HG02798 (cell line): ENCODE data around the gene CCND2.

ENCODE experiments used
- ATAC-seq: cut with Tn5 transposase; IDR thresholded peaks from one replicate; pipeline ENCODE4 v1.9.1; 2021; ENCODE audit warnings: mild to moderate bottlenecking; ENCODE audit not compliant: unreplicated experiment, poor library complexity

CCND2 gene

DNA sequence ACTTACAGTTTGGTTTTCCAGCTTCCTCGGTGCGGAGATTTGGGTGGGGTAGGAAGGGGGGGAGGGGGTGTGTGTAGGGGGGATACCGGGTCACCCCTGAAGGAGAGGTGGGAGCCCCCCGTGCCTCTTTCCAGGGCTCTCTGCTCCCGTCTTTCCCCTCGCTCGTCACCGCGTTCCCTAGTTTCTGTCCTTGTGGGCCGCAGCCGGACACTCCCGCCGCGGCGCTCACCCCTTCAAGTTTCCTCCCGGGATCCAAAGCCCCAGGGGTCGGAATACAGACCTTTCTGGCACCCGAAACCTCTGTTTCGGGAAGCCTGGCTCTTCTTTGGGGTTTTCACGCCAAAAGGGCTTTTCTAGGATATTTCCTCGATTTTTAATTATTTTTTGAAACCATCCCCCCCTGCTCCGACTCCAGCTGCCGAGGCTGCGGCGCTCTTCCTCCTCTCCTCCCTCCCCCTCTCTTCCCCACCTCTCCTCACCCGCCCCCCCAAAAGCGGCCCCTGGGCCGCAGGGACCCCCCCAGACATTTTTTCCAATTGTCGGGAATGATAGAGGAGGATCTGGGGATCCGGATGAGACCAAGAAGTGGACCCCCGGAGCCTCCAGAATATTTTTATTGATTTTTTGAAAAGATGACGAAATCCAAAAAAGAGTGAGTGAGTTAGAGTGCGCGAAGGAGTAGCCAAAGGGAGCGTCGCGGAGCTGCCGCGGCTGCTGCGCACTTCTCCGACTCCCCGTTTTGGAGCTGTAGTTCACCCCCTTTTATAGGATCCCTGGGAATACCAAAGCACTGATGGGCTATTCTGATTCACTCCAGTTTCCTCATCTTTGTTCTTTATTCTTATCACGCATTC is 1.7 kb downstream of the CCND2 start:
- no peak for ATAC-seq

DNA sequence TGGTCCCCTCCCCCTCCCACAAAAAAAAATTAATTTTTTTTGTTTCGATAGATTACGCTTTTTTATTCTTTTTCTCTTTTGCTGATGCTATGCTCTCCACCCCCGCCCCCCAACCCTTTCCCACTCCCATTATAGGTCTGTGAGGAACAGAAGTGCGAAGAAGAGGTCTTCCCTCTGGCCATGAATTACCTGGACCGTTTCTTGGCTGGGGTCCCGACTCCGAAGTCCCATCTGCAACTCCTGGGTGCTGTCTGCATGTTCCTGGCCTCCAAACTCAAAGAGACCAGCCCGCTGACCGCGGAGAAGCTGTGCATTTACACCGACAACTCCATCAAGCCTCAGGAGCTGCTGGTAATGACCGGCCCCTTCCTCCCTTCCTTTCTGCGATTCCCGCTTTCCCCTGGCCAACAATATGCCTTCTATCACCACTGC is 2.3 kb downstream of the CCND2 start:
- ATAC-seq = no peak

DNA sequence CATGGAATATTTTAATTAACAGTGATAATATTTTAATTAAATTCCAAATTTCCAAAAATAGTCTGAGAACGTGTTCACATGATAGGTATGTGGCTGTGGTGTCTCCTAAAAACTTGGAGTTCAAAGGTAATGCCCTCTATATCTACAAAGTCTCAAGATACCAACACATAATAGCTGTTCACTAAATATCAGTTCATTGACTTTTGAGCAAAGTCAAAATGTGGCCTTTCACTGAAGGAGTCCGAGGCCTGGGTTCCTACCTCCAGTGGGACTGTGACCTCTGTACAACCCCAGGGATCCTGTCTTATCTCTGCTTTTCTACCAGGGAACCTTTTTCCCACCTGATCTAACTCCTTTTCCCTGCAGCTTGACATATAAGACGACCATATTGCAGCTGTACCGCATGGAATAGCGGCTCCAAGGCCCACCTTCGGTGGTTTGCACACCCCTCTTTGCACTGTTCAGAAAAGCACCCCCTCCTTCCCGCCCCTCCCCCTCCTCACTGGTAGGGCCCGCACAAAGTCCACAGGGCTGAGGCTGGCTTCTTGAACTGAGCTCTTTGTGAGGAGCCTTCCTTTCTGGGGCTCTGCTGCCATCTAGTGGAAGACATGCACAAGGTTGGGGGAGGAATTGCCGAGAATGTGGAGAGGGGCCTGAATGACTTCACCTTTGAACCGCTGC is 3.1 kb downstream of the CCND2 start:
- ATAC-seq = no peak

DNA sequence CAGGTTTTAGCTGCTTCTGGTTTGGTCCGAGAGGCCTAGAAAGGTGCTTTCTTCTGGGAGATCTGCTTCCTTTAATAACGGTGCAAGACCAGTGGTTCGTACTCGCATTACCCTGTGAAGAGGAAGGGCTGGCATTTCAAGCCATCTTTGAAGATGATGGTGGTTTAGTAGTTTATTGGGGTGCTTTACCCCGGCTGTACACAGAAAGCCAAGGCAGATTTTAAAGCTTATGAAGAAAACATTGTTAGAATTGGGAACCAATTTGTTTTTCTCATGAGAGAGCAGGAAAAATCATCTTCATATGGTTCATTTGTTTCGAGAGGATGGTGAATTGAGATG is 3.6 kb downstream of the CCND2 start:
- ATAC-seq = no peak

DNA sequence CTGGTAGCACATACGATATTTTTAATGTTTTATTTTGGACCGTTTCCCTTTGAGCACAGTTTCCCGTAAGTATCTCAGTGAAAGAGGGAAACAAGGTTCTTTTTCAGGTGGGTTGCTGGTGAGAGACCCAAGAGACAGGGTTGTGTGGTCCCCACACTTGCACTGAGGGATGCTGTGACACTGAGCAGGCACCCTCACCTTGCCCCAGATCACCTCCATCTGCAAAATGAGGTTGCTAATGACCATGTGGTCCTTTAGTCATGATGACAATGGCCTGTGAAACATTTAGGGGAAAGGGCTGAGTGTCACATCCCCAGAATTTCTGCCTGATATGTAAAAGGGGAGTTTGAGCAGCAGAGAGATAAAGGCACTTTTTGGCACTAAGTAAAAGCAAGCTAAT is 4.3 kb downstream of the CCND2 start:
- ATAC-seq = no peak

DNA sequence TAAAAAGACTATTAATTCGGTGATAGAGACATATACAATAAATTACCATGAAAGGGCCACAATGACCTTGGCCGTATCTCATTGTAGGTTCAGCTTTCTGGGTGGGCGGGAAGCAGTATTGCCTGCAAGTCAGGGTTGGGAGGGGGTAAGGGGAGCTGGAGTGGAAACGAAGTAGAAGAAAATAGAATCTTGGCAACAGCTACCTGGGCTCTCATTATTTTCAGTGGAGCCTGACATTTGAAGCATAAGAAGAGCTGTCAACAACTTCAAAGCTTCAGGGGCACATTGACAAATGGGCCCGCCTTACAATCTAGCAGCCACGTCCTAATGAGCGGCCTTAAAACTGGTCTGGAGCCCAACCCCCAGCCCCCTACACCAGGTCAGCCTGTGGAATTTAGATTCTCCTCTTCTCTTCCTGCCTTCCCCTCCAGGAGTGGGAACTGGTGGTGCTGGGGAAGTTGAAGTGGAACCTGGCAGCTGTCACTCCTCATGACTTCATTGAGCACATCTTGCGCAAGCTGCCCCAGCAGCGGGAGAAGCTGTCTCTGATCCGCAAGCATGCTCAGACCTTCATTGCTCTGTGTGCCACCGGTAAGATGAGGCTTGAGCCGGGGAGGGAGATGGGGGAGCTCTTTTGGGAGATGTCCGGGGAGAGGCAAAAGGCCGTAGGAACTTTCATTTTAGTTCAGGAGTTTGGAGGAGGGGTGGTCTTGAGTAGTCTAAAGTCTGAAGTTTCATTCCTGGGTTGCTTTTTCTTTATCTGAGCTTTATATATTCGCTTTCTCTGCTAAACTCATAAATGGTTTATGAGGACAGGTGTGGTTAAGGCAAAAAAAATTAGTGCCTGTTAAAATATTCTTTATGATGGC is 5.0 kb downstream of the CCND2 start:
- ATAC-seq = no peak

DNA sequence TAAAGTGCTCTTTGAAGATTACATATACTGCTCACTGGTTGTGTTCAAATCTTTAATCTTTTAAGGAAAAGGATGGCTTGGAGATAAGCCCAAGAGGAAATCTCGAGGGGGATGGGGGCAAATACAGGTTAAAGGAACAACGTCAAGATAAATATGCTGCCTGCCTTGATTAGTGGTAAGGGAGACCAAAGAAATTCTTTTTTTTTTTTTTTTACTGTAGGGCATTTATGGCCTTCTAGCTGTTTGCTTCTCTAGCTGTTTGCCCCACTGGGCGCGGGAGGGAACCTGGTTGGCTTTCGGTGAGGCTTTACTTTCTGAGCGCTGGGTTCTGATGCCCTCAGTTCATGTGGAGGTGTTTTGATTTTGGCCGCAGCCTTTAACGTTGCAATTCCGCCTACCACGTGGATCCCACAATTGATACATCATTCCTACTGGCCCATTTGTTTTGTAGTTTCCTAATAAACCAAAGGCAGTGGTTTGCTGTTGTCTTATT is 5.7 kb downstream of the CCND2 start:
- ATAC-seq = no peak

DNA sequence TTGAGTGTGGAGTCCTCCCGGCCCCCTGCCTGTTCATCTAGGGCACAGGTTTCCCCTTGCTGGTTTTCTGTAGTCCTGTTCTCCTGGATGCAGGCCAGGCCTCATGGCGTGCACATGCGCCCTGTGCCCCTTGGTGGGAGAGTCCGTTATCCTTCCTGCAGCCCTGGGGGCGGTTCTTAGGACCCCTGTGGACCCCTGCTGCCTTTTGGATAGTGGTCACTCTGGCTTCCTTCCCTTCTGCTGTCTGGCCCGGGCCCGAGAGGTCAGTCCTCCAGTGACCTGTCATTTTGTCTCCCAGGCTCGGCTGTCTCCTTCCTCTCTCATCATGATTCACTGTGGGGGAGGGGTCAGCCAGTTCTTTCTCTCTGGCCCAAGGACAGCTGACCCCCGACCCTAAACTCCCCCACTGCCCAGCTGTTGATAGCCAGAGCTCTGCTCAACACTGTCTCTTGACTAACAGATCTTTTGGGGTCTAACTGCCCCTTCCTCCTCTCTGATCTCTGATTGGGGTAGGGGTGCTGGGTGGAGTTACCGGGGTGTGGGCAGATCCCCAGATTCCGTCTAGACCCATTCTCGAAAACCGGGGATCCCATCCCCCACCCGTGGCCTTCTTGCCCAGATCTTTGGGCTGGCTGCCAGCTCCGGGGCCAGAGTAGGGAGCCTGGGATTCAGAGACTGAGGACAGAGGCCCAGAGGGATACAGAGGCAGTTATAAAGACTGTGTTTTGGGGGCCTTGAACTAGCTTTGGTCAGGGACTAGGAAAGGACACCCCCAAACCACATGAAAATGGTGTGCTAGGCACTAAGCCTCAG is 7.0 kb downstream of the CCND2 start:
- no peak for ATAC-seq

DNA sequence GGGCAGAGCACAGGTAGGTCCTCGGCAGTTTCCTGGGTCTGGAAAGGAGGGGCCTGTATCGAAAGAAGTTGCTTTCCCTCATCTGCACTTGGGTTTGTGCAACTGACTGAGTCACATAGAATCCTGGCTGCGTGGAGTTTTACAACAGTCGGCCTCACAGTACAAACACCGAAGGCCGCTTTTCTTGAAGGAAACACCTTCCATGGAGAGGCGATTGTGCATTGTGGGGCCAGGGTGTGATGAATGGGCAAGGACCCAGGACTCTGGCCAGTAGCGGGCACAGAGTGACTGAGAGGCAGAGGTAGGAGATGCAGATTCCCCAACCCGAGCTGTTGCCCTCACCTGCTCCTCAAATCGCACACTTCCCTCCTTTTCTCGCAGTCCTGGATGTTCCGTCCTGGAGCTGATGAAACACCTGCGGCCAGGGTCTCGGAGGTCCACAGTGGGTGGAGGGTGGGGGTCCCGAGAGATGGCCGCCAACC is 7.7 kb downstream of the CCND2 start:
- ATAC-seq = no peak

DNA sequence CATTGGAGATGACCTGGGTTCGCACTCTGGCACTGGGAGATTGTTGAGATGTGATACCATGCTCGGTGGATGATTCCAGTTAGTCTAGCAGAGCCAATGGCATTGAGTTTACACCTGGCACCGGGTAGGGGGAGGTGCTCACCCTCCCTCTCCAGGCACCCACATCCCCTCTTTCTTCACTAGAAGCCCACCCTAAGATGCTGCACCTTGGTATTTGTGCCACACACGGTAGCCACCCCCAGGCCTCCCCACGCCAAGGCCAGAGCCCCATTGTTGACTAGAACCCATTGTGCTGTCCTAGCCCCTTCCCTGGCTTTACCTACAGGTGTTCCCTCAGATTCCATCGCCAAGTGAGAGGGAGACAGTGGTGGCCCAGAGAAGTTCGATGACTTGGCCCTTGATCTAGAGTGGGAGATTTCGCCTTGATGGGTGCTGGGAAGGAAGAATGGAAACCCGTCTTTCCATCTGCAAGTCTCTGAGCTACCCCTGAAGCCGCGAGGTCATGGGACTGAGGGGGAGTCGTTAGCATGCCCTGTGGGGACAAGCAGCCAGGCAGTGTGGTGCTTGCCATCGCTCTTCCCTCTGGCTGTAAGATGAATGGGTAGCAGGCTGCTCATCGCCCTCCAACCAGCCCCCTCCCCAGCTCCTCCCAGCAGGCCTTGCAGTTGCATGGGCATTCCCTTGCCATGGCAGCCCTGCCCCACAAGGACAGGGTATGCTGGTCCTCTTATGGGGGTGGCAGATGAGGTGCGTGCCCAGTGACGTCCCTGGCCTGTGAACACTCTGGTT is 8.7 kb downstream of the CCND2 start:
- no peak for ATAC-seq

DNA sequence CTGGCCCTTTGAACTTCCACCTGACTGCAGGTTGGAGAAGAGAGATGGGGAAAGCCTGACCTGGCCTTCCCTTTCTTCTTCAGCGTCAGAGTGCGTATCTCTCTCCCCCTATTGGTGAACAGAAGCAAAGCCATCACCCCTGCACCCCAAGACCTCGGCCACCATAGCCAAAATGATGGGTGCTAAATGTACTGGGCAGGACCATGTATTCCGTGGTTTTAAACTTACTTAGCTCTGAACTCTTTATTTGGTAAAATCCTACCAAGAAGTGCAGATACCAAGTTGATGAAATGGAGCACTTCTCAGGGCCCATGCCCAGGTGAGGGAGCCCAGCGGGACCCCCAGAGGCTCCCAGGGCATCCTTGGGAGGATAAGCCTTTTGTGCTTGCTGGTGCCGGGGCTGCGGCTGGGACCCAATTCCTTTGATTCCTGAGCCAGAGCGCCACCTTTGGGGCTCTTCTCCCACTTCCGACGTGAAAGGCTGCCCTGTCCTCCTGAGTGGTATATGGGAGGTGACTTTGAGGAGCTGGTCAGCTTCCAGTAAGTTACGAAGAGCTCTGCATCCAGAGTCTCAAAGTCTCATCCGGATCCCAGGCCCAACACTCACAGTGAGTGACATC is 9.4 kb downstream of the CCND2 start:
- ATAC-seq = no peak

DNA sequence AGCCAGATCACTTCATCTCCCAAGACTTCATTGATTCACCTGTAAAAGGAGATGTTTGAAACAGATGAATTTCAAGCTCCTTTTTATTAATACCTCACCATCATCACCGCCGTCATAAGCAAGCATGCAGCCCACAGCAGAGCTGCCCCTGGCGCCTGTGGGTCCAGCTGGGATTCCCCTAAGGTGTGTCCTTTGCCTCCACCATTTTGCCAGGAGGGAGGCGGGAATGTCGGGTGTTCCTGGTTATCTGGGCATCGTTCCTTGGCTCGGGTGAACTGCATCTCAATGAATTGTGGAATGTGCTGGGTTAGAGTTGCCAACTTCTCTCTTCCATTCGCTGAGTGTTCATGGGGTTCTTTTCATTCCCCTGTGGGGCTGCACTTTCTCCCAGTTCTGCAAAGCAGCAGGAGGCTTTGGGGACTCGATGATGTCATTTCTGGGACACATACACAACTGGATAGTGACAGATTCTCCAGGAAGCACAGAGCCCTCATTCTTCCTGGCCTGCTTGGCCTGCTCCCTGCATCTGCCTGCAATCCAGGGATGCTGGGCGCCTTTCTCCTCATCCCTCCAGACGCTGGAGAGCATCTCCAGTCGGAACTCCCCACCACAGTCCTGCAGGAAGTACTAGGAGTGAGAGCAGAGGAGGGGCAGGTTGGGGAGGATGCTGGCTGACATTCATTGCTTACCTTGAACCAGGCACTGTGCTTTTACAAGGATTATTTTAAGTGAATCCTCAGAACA is 10.1 kb downstream of the CCND2 start:
- no peak for ATAC-seq

DNA sequence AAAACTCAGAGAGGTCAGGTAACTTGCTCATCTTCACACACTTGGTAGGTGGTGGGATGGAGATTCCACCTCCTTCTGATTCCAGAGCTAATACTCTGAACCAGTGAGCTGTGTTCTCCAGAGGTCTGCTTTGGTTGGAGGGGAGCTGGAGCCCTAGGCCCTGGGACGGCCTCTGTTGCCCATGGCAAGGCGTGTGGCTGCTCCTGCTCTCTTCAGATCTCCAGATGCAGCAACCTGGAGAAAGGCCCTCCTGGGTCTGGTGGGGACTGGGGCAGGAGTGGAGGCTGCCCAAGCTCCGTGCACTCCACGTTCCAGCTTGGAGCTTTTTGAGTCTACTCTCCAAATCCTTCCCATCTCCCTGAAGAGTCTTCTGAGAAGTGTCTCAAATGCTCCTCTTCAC is 10.7 kb downstream of the CCND2 start:
- ATAC-seq = no peak

DNA sequence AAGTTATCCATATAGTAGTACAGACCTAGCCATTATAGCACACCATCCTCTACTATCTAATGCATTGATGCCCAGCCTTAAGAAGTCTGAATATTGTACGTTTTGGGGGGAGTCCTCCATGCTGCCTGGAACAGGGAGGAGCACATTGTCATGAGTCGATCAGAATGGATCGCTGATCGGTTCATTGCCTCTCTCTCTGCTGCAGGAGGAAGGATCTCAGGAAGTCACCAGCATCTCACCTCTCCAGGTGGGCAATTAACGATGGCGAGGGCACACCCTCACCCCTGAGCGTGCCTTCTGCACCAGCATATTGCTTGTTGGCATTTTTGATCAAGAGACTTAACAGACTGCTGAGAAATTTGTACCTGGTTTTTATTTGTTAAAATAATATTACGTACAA is 11.5 kb downstream of the CCND2 start:
- ATAC-seq = no peak

DNA sequence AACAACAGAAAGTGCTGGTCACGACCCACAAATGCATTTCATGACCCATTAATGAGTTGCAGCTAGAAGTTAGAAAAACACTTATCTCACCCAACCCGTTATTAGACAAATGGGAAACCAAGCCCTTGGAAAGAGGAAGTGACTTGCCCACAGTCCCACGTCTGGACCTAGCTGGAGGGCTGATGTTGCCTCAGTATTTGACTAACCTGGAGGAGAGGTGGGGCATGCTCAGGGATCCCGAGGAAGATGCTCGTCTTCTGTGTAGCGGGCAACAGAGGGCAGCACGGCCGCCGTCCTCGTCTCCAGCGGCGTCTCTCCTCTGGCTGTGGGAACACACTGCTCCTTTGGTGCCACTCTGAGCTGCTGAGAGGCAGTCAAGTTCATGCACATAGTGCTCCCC is 12.7 kb downstream of the CCND2 start:
- no peak for ATAC-seq

DNA sequence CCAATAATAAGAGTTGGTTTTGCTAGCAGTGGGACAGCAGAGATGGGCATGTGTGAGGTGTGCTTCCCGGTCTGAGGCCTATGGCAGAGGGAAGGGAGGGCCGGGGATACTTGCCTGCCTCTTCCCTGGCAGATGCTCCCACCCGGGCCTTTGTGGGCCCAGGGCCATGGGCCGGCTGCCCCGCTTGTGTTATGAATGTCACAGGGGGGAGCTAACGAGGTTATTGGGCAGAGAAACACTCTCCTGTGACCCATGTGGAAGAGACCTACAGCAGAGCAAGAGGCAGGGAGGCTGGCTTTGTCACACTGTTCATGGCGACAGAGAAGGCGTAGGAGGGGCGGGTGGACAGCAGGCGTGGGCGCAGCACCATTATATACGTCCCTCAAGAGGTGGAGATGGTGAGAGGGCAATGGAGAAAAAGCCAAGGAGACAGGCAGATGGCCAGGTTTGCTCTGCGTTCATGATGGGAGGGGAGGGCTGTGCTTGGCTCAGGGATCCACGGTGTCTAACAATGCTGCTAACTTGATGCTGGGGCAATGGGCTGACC is 13.3 kb downstream of the CCND2 start:
- ATAC-seq = no peak

DNA sequence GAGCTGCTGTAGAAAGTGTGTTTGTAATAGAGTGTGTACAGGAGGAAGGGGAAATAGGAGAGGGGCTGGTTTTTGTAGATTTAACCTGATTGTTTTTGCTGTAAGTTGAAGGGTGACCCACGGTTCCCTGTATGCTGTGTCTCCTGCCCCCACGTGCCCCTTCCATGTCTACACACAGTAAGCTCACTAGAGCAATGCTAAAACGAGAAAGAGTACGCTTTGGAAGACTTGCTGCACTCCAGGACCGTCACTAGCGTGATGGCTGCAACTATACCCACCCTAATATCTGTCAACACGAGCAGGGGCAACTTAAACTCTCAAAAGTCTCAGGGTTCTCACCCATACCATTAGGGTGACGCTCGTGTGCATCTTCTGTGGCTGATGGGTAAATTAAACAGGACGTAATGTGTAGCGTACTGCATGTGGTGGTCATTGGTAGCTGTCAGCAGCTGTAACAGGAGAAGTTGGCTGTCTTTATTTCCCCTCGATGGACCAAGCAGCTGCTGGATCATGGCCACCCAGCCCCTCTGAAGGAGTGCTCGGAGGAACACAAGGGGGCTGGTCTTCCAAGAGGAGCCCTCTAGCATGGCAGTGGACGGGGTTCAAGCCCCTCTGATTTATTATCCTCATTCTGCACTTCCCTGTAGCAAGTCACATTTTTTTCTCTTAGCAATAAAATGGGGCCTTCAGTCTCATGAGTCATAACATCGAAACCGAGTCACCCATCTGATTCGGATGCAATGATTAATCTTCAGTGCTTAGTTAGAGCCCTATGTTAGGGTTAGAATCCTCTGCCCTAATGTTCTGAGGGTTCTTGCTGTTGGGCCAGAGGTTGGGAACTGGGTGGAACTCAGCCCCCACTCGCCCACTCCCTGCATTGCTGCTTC is 14.0 kb downstream of the CCND2 start:
- no peak for ATAC-seq
